Esophagus muscularis mucosa (tissue), 4 donors: ENCODE measurements around the gene TTC27. TPM values are rescaled to one million over a fixed set of nuclear protein-coding genes. Genes with fewer than 3 reads are reported as not detected.

Experiments
- DNase-seq: peaks from one replicate; pipeline ENCODE4 v3.0.0-alpha.2; 2017; ENCODE audit errors: extremely low spot score
- H3K27ac ChIP-seq, 4 donors: fragments of 200-600 bp; sonication (generic); replicated peaks in 1 of 4; 1 replicate in 3 of 4; 2 replicates in 1 of 4; pipeline ENCODE4 v1.5.1; 2016 to 2019; ENCODE audit warnings: mild to moderate bottlenecking in 1 of 4
- H3K27me3 ChIP-seq, 4 donors: fragments of 200-600 bp; sonication (generic); one replicate each; pipeline versions ENCODE4 v1.5.1 to v1.6.0; 2016 to 2019
- H3K36me3 ChIP-seq, 4 donors: fragments of 200-600 bp; sonication (generic); one replicate each; pipeline ENCODE4 v1.5.1; 2016 to 2019
- H3K4me1 ChIP-seq, 4 donors: fragments of 200-600 bp; sonication (generic); one replicate each; pipeline ENCODE4 v1.5.1; 2016 to 2019
- H3K4me3 ChIP-seq, 4 donors: fragments of 200-600 bp; sonication (generic); 1 replicate in 2 of 4; 2 replicates in 2 of 4; pipeline ENCODE4 v1.5.1; 2016 to 2019; ENCODE audit warnings: mild to moderate bottlenecking in 4 of 4, moderate library complexity in 1 of 4
- H3K9me3 ChIP-seq, 4 donors: fragments of 200-600 bp; sonication (generic); 1 replicate in 3 of 4; 2 replicates in 1 of 4; pipeline ENCODE4 v1.5.1; 2016 to 2019
- EP300 ChIP-seq: sonication (generic); formaldehyde crosslinking; IDR thresholded peaks from one replicate; pipeline ENCODE4 v1.6.1; 2017; ENCODE audit warnings: antibody characterized with exemption
- POLR2A ChIP-seq: fragments of 450-650 bp; IDR thresholded peaks from one replicate; pipeline ENCODE4 v1.6.1; 2017; ENCODE audit warnings: antibody characterized with exemption, moderate library complexity, mild to moderate bottlenecking, low read depth
- POLR2AphosphoS5 ChIP-seq, 2 donors: sonication (generic); formaldehyde crosslinking; IDR thresholded peaks; one replicate each; pipeline ENCODE4 v1.6.1; 2017; ENCODE audit warnings: antibody characterized with exemption in 2 of 2
- WGBS: methylation state at CpG from one replicate; pipeline ENCODE4 v1.1.5; 2018; 5-methylcytosine and 5-hydroxymethylcytosine counted together
- intact Hi-C: fragments of 100-400 bp; cut with DNase I; formaldehyde crosslinking; loops from one replicate; pipeline ENCODE4 v1.15.1; 2023
- total RNA-seq, 4 donors: library from RNA; depleted of rRNA; stranded (reverse); fragments of >200 nt; gene quantifications; one replicate each; pipeline versions ENCODE4 v1.1.0 to v1.2.1, GENCODE V29; 2016
- TF ChIP-seq, protein P1 (sequence below), 3 experiments: fragments of 200-600 bp in 2 of 3; fragments of 450-650 bp in 1 of 3; sonication (generic) in 2 of 3; IDR thresholded peaks; one replicate each; pipeline ENCODE4 v1.5.1; 2017 to 2019; ENCODE audit warnings: antibody characterized with exemption in 3 of 3, mild to moderate bottlenecking in 2 of 3, moderate library complexity in 1 of 3

TTC27 gene
- total RNA-seq, 4 donors from 2014 or later = 9.8 to 13.7 (median 12.3) TPM

DNA sequence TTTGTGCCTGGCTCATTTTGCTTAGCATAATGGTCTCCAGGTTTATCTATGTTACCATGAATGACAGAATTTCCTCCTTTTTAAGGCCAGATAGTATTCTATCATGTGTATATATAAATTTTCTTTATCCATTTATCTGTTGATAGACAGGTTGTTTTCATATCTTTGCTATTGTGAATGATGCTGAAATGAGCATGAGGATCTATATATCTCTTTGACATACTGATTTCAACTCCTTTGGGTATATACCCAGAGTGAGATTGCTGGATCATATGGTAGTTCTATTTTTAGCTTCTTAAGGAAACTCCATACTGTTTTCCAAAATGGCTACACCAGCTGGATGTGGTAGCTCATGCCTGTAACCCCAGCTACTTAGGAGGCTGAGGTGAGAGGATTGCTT, 232.5 kb downstream of the TTC27 start:
- no peaks in the 10 kb centered on the region for H3K9me3 ChIP-seq
- H3K27me3 ChIP-seq = no peaks in the 10 kb centered on the region
- no peaks in the 10 kb centered on the region for H3K36me3 ChIP-seq
- H3K4me1 ChIP-seq = peaks cover 0 to 16% (median 14%) of the 10 kb centered on the region in 4 donors
- no peak for DNase-seq
- H3K4me3 ChIP-seq = no peak overlapping the region
- TF ChIP-seq POLR2AphosphoS5 (IDR thresholded peaks at IDR 0.05) = no peak
- TF ChIP-seq POLR2A = no peak
- TF ChIP-seq, protein P1, sequence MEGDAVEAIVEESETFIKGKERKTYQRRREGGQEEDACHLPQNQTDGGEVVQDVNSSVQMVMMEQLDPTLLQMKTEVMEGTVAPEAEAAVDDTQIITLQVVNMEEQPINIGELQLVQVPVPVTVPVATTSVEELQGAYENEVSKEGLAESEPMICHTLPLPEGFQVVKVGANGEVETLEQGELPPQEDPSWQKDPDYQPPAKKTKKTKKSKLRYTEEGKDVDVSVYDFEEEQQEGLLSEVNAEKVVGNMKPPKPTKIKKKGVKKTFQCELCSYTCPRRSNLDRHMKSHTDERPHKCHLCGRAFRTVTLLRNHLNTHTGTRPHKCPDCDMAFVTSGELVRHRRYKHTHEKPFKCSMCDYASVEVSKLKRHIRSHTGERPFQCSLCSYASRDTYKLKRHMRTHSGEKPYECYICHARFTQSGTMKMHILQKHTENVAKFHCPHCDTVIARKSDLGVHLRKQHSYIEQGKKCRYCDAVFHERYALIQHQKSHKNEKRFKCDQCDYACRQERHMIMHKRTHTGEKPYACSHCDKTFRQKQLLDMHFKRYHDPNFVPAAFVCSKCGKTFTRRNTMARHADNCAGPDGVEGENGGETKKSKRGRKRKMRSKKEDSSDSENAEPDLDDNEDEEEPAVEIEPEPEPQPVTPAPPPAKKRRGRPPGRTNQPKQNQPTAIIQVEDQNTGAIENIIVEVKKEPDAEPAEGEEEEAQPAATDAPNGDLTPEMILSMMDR (IDR thresholded peaks at IDR 0.05) = no peak
- no peak for TF ChIP-seq EP300
- intact Hi-C loops = no loop called here
- H3K27ac ChIP-seq = no peak overlapping the region

DNA sequence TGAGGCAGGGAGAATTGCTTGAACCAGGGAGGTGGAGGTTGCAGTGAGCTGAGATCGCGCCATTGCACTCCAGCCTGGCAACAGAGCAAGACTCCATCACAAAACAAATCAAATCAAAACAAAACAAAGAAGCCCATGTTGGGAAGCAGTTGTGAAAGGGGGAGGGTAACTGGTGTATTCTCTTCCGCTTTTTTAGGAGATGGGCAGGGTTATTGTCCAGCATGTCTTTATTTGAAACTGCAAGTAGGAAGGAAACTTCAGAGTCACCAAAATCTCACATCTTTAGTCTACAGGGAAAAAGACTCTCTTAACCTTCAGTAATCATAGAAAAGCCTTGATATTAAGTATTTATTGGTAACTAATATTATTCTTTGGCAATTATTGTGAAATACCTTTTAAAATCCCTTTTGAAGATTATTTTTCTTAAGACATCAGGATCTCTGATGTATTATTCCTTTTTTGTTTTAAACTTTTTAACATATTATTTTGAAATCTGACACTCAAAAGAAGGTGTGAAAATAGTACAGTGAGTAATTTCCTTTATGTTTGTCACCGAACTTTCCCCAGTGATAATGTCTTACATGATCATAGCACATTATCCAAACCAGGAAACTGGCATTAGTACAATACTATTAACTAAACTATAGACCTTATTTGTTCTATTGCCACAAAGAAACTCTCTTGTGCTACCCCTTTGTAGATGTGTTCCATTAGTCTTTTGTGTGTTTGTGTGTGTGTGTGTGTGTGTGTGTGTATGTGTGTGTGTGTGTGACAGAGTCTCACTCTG, 234.6 kb downstream of the TTC27 start:
- Histone ChIP-seq H3K4me3 (no peak overlapping the region), H3K4me1 (peaks cover 0 to 19% (median 17%) of the 10 kb centered on the region in 4 donors), H3K27me3 (no peaks in the 10 kb centered on the region), H3K36me3 (no peaks in the 10 kb centered on the region), H3K9me3 (no peaks in the 10 kb centered on the region), H3K27ac (no peak overlapping the region)
- intact Hi-C loops = no loop called here
- no peak for DNase-seq
- TF ChIP-seq, protein P1 (IDR thresholded peaks at IDR 0.05) = no peak
- TF ChIP-seq POLR2AphosphoS5 (IDR thresholded peaks at IDR 0.05) = no peak
- TF ChIP-seq EP300 = no peak
- TF ChIP-seq POLR2A = no peak
- WGBS = 77% methylated on average over 4 of the region's 4 CpGs

GRCh38 chr2:32863326-32863725, 235.5 kb downstream of the TTC27 start:
- Histone ChIP-seq H3K4me1 (peaks cover 0 to 19% (median 17%) of the 10 kb centered on the region in 4 donors), H3K36me3 (no peaks in the 10 kb centered on the region), H3K4me3 (no peak overlapping the region), H3K9me3 (no peaks in the 10 kb centered on the region), H3K27me3 (no peaks in the 10 kb centered on the region), H3K27ac (no peak overlapping the region)
- 87% methylated on average over 2 of the region's 2 CpGs for WGBS
- no peak for TF ChIP-seq POLR2AphosphoS5 (IDR thresholded peaks at IDR 0.05)
- no peak for TF ChIP-seq POLR2A
- no peak for TF ChIP-seq EP300
- TF ChIP-seq, protein P1 (IDR thresholded peaks at IDR 0.05) = no peak
- no peak for DNase-seq
- intact Hi-C loops = no loop called here

GRCh38 chr2:32863803-32864202, 236.0 kb downstream of the TTC27 start:
- Histone ChIP-seq H3K36me3 (no peaks in the 10 kb centered on the region), H3K4me3 (no peak overlapping the region), H3K9me3 (no peaks in the 10 kb centered on the region), H3K27me3 (no peaks in the 10 kb centered on the region), H3K4me1 (peaks cover 0 to 19% (median 17%) of the 10 kb centered on the region in 4 donors), H3K27ac (no peak overlapping the region)
- WGBS = 94% methylated on average over 5 of the region's 7 CpGs
- TF ChIP-seq EP300 (no peak), POLR2AphosphoS5 (IDR thresholded peaks at IDR 0.05) (no peak), POLR2A (no peak)
- TF ChIP-seq, protein P1 (IDR thresholded peaks at IDR 0.05) = no peak
- DNase-seq = no peak
- intact Hi-C loops = no loop called here
